DOHH2 (cell line): ENCODE results near the gene SLC25A17.

Source experiments
- EZH2phosphoT487 ChIP-seq: fragments of 200-600 bp; sonication (generic); IDR thresholded peaks from 2 replicates; pipeline ENCODE4 v1.6.1; 2017; ENCODE audit warnings: borderline replicate concordance, mild to moderate bottlenecking, antibody characterized with exemption, low read length, moderate library complexity, mixed read lengths
- TF ChIP-seq, protein P1 (sequence below): fragments of 200-600 bp; sonication (generic); IDR thresholded peaks from one replicate; pipeline ENCODE4 v1.5.1; 2014; ENCODE audit warnings: antibody characterized with exemption, mild to moderate bottlenecking, low read depth, low read length; ENCODE audit not compliant: poor library complexity, severe bottlenecking

DNA sequence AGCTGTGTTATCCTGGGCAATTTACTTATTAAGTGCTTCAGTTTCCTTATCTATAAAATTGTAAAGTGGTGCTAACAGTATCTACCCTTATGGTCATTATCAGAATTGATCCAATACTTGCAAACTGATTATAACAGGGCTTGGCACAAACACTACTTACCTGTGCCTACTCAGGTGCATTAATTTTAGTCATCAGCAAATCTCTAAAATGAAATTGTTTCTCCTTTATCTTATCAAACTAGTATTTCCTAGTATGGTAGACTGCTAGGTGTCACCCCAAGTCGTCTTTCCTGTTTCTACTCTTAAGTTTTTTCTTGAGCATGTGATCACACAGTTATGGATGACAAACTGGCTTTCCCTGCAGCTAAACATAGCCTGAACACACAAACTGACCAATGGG is 4.3 kb upstream of the SLC25A17 start:
- no peak for TF ChIP-seq EZH2phosphoT487
- TF ChIP-seq, protein P1, sequence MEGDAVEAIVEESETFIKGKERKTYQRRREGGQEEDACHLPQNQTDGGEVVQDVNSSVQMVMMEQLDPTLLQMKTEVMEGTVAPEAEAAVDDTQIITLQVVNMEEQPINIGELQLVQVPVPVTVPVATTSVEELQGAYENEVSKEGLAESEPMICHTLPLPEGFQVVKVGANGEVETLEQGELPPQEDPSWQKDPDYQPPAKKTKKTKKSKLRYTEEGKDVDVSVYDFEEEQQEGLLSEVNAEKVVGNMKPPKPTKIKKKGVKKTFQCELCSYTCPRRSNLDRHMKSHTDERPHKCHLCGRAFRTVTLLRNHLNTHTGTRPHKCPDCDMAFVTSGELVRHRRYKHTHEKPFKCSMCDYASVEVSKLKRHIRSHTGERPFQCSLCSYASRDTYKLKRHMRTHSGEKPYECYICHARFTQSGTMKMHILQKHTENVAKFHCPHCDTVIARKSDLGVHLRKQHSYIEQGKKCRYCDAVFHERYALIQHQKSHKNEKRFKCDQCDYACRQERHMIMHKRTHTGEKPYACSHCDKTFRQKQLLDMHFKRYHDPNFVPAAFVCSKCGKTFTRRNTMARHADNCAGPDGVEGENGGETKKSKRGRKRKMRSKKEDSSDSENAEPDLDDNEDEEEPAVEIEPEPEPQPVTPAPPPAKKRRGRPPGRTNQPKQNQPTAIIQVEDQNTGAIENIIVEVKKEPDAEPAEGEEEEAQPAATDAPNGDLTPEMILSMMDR = no peak
